Measurements from ENCODE around the gene RIN3. TPM values are rescaled to one million over a fixed set of nuclear protein-coding genes. Genes with fewer than 3 reads are reported as not detected.

The RIN3 gene
- total RNA-seq, 1 donor from 2014 or later, result 18.8 TPM

- no peaks in the 10 kb centered on the region for H3K27me3 Mint-ChIP-seq (ENCODE audit: low read depth)
- no peak overlapping the region for H3K4me3 Mint-ChIP-seq (ENCODE audit: unreplicated experiment)
- H3K4me1 Mint-ChIP-seq (ENCODE audit: low read depth), result peaks cover under 1% of the 10 kb centered on the region
- H3K9me3 Mint-ChIP-seq (ENCODE audit: low read depth), result peaks cover 7% of the 10 kb centered on the region
- no peak overlapping the region for H3K27ac Mint-ChIP-seq (ENCODE audit: unreplicated experiment)
- TF ChIP-seq CTCF (IDR thresholded peaks at IDR 0.05), result no peak
- peaks cover 18% of the 10 kb centered on the region for H3K36me3 Mint-ChIP-seq (ENCODE audit: low read depth)
- no peak for DNase-seq (ENCODE audit: low spot score)
Measured at GRCh38 chr14:92570674-92571262, 57.2 kb downstream of the RIN3 start.

GRCh38 chr14:92572050-92572449 is 58.5 kb downstream of the RIN3 start:
- H3K36me3 Mint-ChIP-seq (ENCODE audit: low read depth), result peaks cover 17% of the 10 kb centered on the region
- H3K27ac Mint-ChIP-seq (ENCODE audit: unreplicated experiment), result no peak overlapping the region
- no peak for TF ChIP-seq CTCF (IDR thresholded peaks at IDR 0.05)
- no peak for DNase-seq (ENCODE audit: low spot score)
- H3K9me3 Mint-ChIP-seq (ENCODE audit: low read depth), result peaks cover 6% of the 10 kb centered on the region
- no peaks in the 10 kb centered on the region for H3K4me1 Mint-ChIP-seq (ENCODE audit: low read depth)
- H3K4me3 Mint-ChIP-seq (ENCODE audit: unreplicated experiment), result no peak overlapping the region
- no peaks in the 10 kb centered on the region for H3K27me3 Mint-ChIP-seq (ENCODE audit: low read depth)

GRCh38 chr14:92573761-92574498 is 60.3 kb downstream of the RIN3 start:
- no peak for TF ChIP-seq CTCF (IDR thresholded peaks at IDR 0.05)
- DNase-seq (ENCODE audit: low spot score), result no peak
- Mint-ChIP-seq H3K27me3 (ENCODE audit: low read depth) (no peaks in the 10 kb centered on the region), H3K4me3 (ENCODE audit: unreplicated experiment) (no peak overlapping the region), H3K4me1 (ENCODE audit: low read depth) (no peaks in the 10 kb centered on the region), H3K9me3 (ENCODE audit: low read depth) (no peaks in the 10 kb centered on the region), H3K27ac (ENCODE audit: unreplicated experiment) (no peak overlapping the region), H3K36me3 (ENCODE audit: low read depth) (peaks cover 20% of the 10 kb centered on the region)

GRCh38 chr14:92575061-92575747 is 61.6 kb downstream of the RIN3 start:
- H3K9me3 Mint-ChIP-seq (ENCODE audit: low read depth), result no peaks in the 10 kb centered on the region
- H3K4me1 Mint-ChIP-seq (ENCODE audit: low read depth), result no peaks in the 10 kb centered on the region
- no peaks in the 10 kb centered on the region for H3K27me3 Mint-ChIP-seq (ENCODE audit: low read depth)
- no peak overlapping the region for H3K27ac Mint-ChIP-seq (ENCODE audit: unreplicated experiment)
- H3K36me3 Mint-ChIP-seq (ENCODE audit: low read depth), result peaks cover 27% of the 10 kb centered on the region
- DNase-seq (ENCODE audit: low spot score), result no peak
- TF ChIP-seq CTCF (IDR thresholded peaks at IDR 0.05), result no peak
- H3K4me3 Mint-ChIP-seq (ENCODE audit: unreplicated experiment), result no peak overlapping the region

- Mint-ChIP-seq H3K36me3 (ENCODE audit: low read depth) (peaks cover 26% of the 10 kb centered on the region), H3K4me1 (ENCODE audit: low read depth) (no peaks in the 10 kb centered on the region), H3K4me3 (ENCODE audit: unreplicated experiment) (no peak overlapping the region), H3K9me3 (ENCODE audit: low read depth) (no peaks in the 10 kb centered on the region), H3K27me3 (ENCODE audit: low read depth) (no peaks in the 10 kb centered on the region), H3K27ac (ENCODE audit: unreplicated experiment) (no peak overlapping the region)
- TF ChIP-seq CTCF (IDR thresholded peaks at IDR 0.05), result no peak
- no peak for DNase-seq (ENCODE audit: low spot score)
Measured at GRCh38 chr14:92575748-92576303, 62.2 kb downstream of the RIN3 start.
